CD8-positive, alpha-beta memory T cell (primary cell): ENCODE measurements around the gene LIPH. TPM values are rescaled to one million over a fixed set of nuclear protein-coding genes. Genes with fewer than 3 reads are reported as not detected.
A peak's percentile ranks its signal among the peaks of the same experiment; 100 is the strongest.

Source experiments
- CTCF ChIA-PET: fragments of 350-600 bp; sonication (Branson Sonifier 250); formaldehyde crosslinking; loops from one replicate; lab custom pipeline; 2021; ENCODE audit warnings: antibody characterized with exemption; lab: Charles Lee
- POLR2A ChIA-PET: fragments of 350-600 bp; sonication (Branson Sonifier 250); formaldehyde crosslinking; loops from one replicate; lab custom pipeline; 2021; ENCODE audit warnings: antibody characterized with exemption; lab: Charles Lee
- DNase-seq, 5 donors: peaks; one replicate each; pipeline versions ENCODE4 v3.0.0 to v3.0.0-alpha.2; 2020 to 2022; ENCODE audit warnings: mixed read lengths in 1 of 5
- H3K27ac ChIP-seq: one replicate; pipeline ENCODE4 v1.7.0; 2013; ENCODE audit warnings: low read depth, mild to moderate bottlenecking, low read length, moderate library complexity
- H3K27me3 ChIP-seq: 2 replicates; pipeline ENCODE4 v1.7.0; 2013; ENCODE audit warnings: low read length, mild to moderate bottlenecking; ENCODE audit not compliant: insufficient read depth, poor library complexity, severe bottlenecking
- H3K36me3 ChIP-seq: 2 replicates; pipeline ENCODE4 v1.7.0; 2013; ENCODE audit warnings: mild to moderate bottlenecking, low read length, moderate library complexity; ENCODE audit not compliant: insufficient read depth
- H3K4me1 ChIP-seq: 2 replicates; pipeline ENCODE4 v1.7.0; 2013; ENCODE audit warnings: mild to moderate bottlenecking, low read length, moderate library complexity; ENCODE audit not compliant: insufficient read depth
- H3K4me3 ChIP-seq: 2 replicates; pipeline ENCODE4 v1.7.0; 2013; ENCODE audit warnings: mild to moderate bottlenecking, low read length
- H3K9me3 ChIP-seq: 2 replicates; pipeline ENCODE4 v1.7.0; 2013; ENCODE audit warnings: mild to moderate bottlenecking, low read length
- H3K27ac Mint-ChIP-seq, 8 donors: one replicate each; pipeline ENCODE4 v1.8.0; 2020 to 2021; ENCODE audit warnings: mixed read lengths in 8 of 8, mild to moderate bottlenecking in 6 of 8, inconsistent platforms in 3 of 8, moderate library complexity in 3 of 8
- H3K27me3 Mint-ChIP-seq, 2 donors: one replicate each; pipeline ENCODE4 v1.8.0; 2020 to 2021; ENCODE audit warnings: mixed read lengths in 2 of 2, mild to moderate bottlenecking in 1 of 2, moderate library complexity in 1 of 2
- H3K36me3 Mint-ChIP-seq, 3 donors: one replicate each; pipeline ENCODE4 v1.8.0; 2020 to 2021; ENCODE audit warnings: mixed read lengths in 3 of 3, inconsistent platforms in 1 of 3, mild to moderate bottlenecking in 1 of 3
- H3K4me1 Mint-ChIP-seq, 3 donors: one replicate each; pipeline ENCODE4 v1.8.0; 2020 to 2021; ENCODE audit warnings: mixed read lengths in 3 of 3, inconsistent platforms in 1 of 3, mild to moderate bottlenecking in 1 of 3
- H3K4me3 Mint-ChIP-seq, 7 donors: one replicate each; pipeline ENCODE4 v1.8.0; 2020 to 2021; ENCODE audit warnings: mixed read lengths in 7 of 7, mild to moderate bottlenecking in 6 of 7, moderate library complexity in 4 of 7, inconsistent platforms in 2 of 7
- H3K9me3 Mint-ChIP-seq, 5 donors: one replicate each; pipeline ENCODE4 v1.8.0; 2020 to 2022; ENCODE audit warnings: mixed read lengths in 5 of 5, mild to moderate bottlenecking in 3 of 5, moderate library complexity in 2 of 5, inconsistent platforms in 1 of 5
- polyA plus RNA-seq: library from polyadenylated mRNA; unstranded; fragments of 300-500 nt; fragmentation: Illumina TruSeq; gene quantifications from one replicate; pipeline ENCODE4 v1.2.3, GENCODE V29; 2021
- total RNA-seq, 2 experiments: library from RNA; stranded (reverse); gene quantifications; one replicate each; pipeline ENCODE4 v1.2.3, GENCODE V29; 2021

The LIPH gene
- total and polyA plus RNA-seq, 3 experiments from 2014 or later = not detected

DNA sequence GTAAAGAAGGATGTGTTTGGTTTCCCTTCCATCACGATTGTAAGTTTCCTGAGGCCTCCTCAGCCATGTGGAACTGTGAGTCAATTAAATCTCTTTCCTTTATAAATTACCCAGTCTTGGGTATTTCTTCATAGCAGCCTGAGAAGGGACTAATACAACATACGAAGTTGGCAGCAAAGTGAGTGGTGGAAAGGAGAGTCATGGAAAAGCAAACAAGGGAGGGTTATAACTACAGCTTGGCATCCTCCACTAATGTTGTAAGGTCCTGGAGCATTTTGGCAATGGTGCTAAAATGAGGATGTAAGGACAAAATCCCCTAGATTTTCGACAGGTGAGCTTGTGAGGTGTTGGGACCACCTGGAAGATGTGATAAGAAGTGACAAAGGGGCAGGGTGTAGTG lies 47.8 kb downstream of the LIPH start:
- Histone ChIP-seq H3K27me3 (no peaks in the 10 kb centered on the region), H3K4me1 (no peaks in the 10 kb centered on the region), H3K4me3 (no peak overlapping the region), H3K9me3 (no peaks in the 10 kb centered on the region), H3K36me3 (no peaks in the 10 kb centered on the region), H3K27ac (no peak overlapping the region)
- DNase-seq = no peak
- POLR2A ChIA-PET = no interaction called here
- CTCF ChIA-PET = no interaction called here
- no peaks in the 10 kb centered on the region for H3K9me3 Mint-ChIP-seq
- H3K27ac Mint-ChIP-seq = no peak overlapping the region
- peaks cover 0 to 2% (median 0%) of the 10 kb centered on the region in 3 donors for H3K36me3 Mint-ChIP-seq
- H3K4me1 Mint-ChIP-seq = peaks cover 0 to 2% (median 0%) of the 10 kb centered on the region in 3 donors
- peaks cover 10 to 12% of the 10 kb centered on the region in 2 donors for H3K27me3 Mint-ChIP-seq
- H3K4me3 Mint-ChIP-seq = no peak overlapping the region

DNA sequence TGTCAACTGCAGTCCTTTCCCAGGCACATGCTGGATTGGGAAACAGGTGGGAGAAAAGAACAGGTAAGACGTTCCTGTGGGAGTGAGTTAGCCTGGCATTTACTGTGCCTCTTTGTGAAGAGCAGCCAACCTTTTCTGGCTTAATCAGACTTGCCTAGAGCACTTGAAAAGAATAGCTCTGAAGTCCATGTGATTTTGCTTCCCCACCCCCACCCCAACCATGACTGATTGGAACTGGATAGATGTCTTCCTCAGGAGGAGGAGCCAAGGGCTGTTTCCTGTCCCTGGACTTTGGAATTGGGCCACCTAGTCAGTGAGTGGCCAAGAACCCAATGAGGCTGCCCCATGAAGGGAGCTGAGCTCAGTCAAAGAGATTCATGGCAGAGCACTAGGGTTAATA lies 48.9 kb downstream of the LIPH start:
- Histone ChIP-seq H3K27ac (no peak overlapping the region), H3K9me3 (no peaks in the 10 kb centered on the region), H3K36me3 (no peaks in the 10 kb centered on the region), H3K27me3 (no peaks in the 10 kb centered on the region), H3K4me3 (no peak overlapping the region), H3K4me1 (peaks cover 3% of the 10 kb centered on the region)
- peaks cover 5 to 10% of the 10 kb centered on the region in 2 donors for H3K27me3 Mint-ChIP-seq
- H3K36me3 Mint-ChIP-seq = peaks cover 0 to 3% (median 2%) of the 10 kb centered on the region in 3 donors
- DNase-seq = no peak
- H3K4me1 Mint-ChIP-seq = peaks cover 3 to 8% (median 4%) of the 10 kb centered on the region in 3 donors
- ChIA-PET POLR2A (no interaction called here), CTCF (no interaction called here)
- no peaks in the 10 kb centered on the region for H3K9me3 Mint-ChIP-seq
- no peak overlapping the region for H3K27ac Mint-ChIP-seq
- no peak overlapping the region for H3K4me3 Mint-ChIP-seq

DNA sequence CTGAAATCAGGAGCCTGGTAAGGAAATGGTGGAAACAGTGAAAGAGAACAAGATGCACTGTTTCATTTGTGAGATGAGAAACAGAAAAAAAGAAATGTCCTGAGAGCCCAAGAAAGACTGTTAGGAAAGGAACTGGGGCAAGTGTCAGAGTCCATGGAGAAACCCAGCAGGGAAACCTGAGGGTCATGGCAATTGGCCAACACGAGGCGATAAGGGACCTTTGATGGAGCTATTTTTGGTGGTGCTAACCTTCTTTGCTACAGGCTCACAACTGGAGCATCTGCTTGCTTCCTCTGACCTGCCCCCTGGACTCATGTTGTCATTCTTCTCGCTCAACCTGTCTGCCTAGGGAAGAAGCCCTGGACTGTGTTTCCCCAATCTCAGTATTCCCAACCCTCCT lies 49.4 kb downstream of the LIPH start:
- POLR2A ChIA-PET = no interaction called here
- Mint-ChIP-seq H3K36me3 (peaks cover 0 to 6% (median 2%) of the 10 kb centered on the region in 3 donors), H3K27me3 (peaks cover 5 to 9% of the 10 kb centered on the region in 2 donors)

DNA sequence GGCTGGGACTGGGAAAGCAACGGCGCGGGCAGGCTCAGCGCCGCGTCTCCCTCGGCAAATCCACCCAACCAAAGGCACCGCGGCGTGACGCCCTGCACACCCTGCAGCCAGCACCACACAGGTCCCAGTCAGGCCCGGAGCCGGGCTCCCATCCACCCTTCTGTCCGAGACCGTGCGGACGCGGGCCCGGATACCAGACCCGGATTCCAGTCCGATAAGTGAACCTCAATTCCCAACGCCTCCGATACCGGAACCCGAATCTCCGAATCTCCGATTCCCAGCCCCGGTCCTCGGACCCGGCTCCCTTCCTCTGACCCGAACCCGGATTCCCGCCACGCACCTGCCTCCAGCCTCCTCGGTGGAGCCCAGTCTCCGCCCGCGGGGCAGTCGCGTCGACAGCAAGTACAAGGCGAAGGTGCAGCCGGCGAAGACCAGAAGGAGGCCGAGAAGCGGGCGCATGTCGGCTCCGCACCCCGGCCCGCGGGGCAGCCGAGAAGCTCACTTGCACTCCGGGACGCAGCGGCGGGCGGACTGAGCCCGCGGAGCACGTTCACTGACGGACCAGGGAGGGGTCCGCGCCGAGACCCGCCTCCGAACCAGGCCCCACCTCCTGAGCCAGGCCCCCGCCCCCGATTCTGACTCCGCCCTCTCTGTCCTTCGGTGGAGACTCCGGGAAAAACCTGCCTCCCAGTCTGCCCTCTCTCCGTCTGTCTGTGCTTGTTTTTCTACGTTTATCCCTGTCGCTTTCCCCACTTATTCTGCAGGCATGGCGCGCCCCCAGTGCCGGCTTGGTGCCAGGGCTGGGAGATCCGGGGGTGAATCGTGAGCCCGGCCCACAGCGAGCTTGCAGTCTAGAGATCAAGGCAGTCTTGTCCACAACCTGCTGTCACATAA lies 53.6 kb downstream of the LIPH start, which contains the start of gene TMEM41A:
TMEM41A (minus strand) TSS at position 533 of the 894 bp plus-strand sequence; CDS start at position 459, 74 bp downstream.
- Mint-ChIP-seq H3K27me3 (peaks cover 3% of the 10 kb centered on the region in 2 donors), H3K4me3 (peak within 1 kb of the TSS; percentile 88 to 96 (median 93)), H3K9me3 (no peaks in the 10 kb centered on the region), H3K36me3 (peaks cover 0 to 35% (median 14%) of the 10 kb centered on the region in 3 donors), H3K27ac (peak within 1 kb of the TSS; percentile 87 to 97 (median 93)), H3K4me1 (peaks cover 19 to 40% (median 25%) of the 10 kb centered on the region in 3 donors)
- Histone ChIP-seq H3K4me3 (peak within 1 kb of the TSS; percentile 86), H3K9me3 (no peaks in the 10 kb centered on the region), H3K27me3 (no peaks in the 10 kb centered on the region), H3K4me1 (peaks cover 17% of the 10 kb centered on the region), H3K27ac (peak within 1 kb of the TSS; percentile 79), H3K36me3 (peaks cover 20% of the 10 kb centered on the region)
- ChIA-PET CTCF (interaction anchor here (1.0 kb wide), 1 partner anchor 60 kb away, joined by 4 read pairs; no protein-coding TSS in a partner anchor), POLR2A (interaction anchor here (0.7 kb wide), 1 partner anchor 87 kb away, joined by 4 read pairs; the partner anchor contains the start of gene SENP2)
- peak; percentile 79 to 89 (median 83) for DNase-seq

More for the DNA sequence above, 49.4 kb downstream of the LIPH start:
- Mint-ChIP-seq H3K9me3 (no peaks in the 10 kb centered on the region), H3K27ac (no peak overlapping the region), H3K4me3 (no peak overlapping the region), H3K4me1 (peaks cover 6 to 13% (median 8%) of the 10 kb centered on the region in 3 donors)
- Histone ChIP-seq H3K27ac (no peak overlapping the region), H3K4me3 (no peak overlapping the region), H3K36me3 (no peaks in the 10 kb centered on the region), H3K9me3 (no peaks in the 10 kb centered on the region), H3K27me3 (no peaks in the 10 kb centered on the region), H3K4me1 (peaks cover 3% of the 10 kb centered on the region)
- CTCF ChIA-PET = no interaction called here
- DNase-seq = no peak

DNA sequence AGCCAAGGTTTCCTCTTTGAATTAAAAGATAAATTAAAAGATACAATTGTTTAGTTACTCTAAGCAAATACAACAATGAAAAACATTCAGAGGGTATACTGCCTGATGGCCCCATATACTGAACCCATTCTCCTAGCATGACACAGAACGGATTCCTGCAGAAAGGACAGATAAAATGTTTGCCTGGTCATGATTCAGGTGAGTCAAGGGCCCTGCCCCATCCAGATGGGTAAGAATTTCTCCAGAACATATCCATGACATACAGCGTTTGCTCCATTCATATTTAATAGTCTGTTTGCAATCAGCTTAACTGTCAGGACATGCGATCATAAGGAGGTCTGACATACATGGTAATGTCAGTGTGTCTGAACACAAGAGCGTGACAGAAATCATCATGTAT lies 62.1 kb downstream of the LIPH start:
- no peaks in the 10 kb centered on the region for H3K9me3 ChIP-seq
- H3K36me3 ChIP-seq = peaks cover 31% of the 10 kb centered on the region
- POLR2A ChIA-PET = no interaction called here
- CTCF ChIA-PET = no interaction called here
- no peaks in the 10 kb centered on the region for H3K27me3 ChIP-seq
- Mint-ChIP-seq H3K9me3 (no peaks in the 10 kb centered on the region), H3K27ac (no peak overlapping the region), H3K36me3 (peaks cover 9 to 90% (median 29%) of the 10 kb centered on the region in 3 donors), H3K27me3 (no peaks in the 10 kb centered on the region), H3K4me1 (peaks cover 0 to 11% (median 4%) of the 10 kb centered on the region in 3 donors), H3K4me3 (peak overlapping the region in 1 of 7 donors; percentile 48)
- DNase-seq = no peak
- no peak overlapping the region for H3K4me3 ChIP-seq
- no peak overlapping the region for H3K27ac ChIP-seq
- no peaks in the 10 kb centered on the region for H3K4me1 ChIP-seq

DNA sequence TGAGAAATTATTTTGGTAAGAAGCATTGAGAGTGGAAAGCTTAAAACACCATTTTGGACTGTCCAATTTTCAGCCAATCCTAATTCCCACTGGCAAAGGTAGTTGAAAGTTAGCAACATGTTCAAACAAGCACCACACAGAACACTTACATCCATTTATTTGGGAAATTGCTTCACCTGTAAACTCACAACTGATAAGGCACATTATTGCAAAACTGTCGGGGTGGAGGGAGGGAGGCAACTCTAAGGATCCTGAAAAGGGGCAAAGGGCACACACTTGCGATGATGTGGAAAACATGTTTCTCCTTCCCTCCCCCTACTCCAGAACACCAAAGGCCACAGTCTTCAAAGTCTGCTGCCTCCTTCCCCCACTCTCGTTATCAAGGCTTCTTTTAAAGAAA lies 62.9 kb downstream of the LIPH start:
- H3K4me3 Mint-ChIP-seq = no peak overlapping the region
- Histone ChIP-seq H3K4me1 (no peaks in the 10 kb centered on the region), H3K27me3 (no peaks in the 10 kb centered on the region), H3K9me3 (no peaks in the 10 kb centered on the region), H3K4me3 (no peak overlapping the region), H3K27ac (no peak overlapping the region), H3K36me3 (peaks cover 27% of the 10 kb centered on the region)
- H3K27ac Mint-ChIP-seq = no peak overlapping the region
- CTCF ChIA-PET = no interaction called here
- no peak for DNase-seq
- POLR2A ChIA-PET = no interaction called here
- H3K36me3 Mint-ChIP-seq = peaks cover 9 to 89% (median 24%) of the 10 kb centered on the region in 3 donors
- peaks cover 0 to 11% (median 4%) of the 10 kb centered on the region in 3 donors for H3K4me1 Mint-ChIP-seq
- H3K9me3 Mint-ChIP-seq = no peaks in the 10 kb centered on the region
- H3K27me3 Mint-ChIP-seq = no peaks in the 10 kb centered on the region

GRCh38 chr3:185488465-185488864 lies 63.9 kb downstream of the LIPH start:
- peak overlapping the region in 1 of 8 donors; percentile 32 for H3K27ac Mint-ChIP-seq
- H3K4me3 ChIP-seq = no peak overlapping the region
- peaks cover under 1% of the 10 kb centered on the region for H3K4me1 ChIP-seq
- H3K9me3 ChIP-seq = no peaks in the 10 kb centered on the region
- H3K4me3 Mint-ChIP-seq = no peak overlapping the region
- no peaks in the 10 kb centered on the region for H3K27me3 Mint-ChIP-seq
- H3K27ac ChIP-seq = no peak overlapping the region
- peaks cover 27% of the 10 kb centered on the region for H3K36me3 ChIP-seq
- peaks cover 0 to 9% (median under 1%) of the 10 kb centered on the region in 3 donors for H3K4me1 Mint-ChIP-seq
- H3K27me3 ChIP-seq = no peaks in the 10 kb centered on the region
- ChIA-PET POLR2A (no interaction called here), CTCF (no interaction called here)
- no peak for DNase-seq
- peaks cover 9 to 79% (median 21%) of the 10 kb centered on the region in 3 donors for H3K36me3 Mint-ChIP-seq
- no peaks in the 10 kb centered on the region for H3K9me3 Mint-ChIP-seq

GRCh38 chr3:185486394-185486793 lies 66.0 kb downstream of the LIPH start:
- Histone ChIP-seq H3K27ac (no peak overlapping the region), H3K4me3 (no peak overlapping the region), H3K27me3 (no peaks in the 10 kb centered on the region), H3K4me1 (peaks cover 10% of the 10 kb centered on the region), H3K9me3 (no peaks in the 10 kb centered on the region), H3K36me3 (peaks cover 20% of the 10 kb centered on the region)
- no peaks in the 10 kb centered on the region for H3K27me3 Mint-ChIP-seq
- no peak overlapping the region for H3K4me3 Mint-ChIP-seq
- H3K36me3 Mint-ChIP-seq = peaks cover 13 to 76% (median 27%) of the 10 kb centered on the region in 3 donors
- ChIA-PET POLR2A (no interaction called here), CTCF (no interaction called here)
- no peaks in the 10 kb centered on the region for H3K9me3 Mint-ChIP-seq
- H3K27ac Mint-ChIP-seq = no peak overlapping the region
- peaks cover 10 to 18% (median 14%) of the 10 kb centered on the region in 3 donors for H3K4me1 Mint-ChIP-seq
- DNase-seq = no peak
